Mesendoderm (in vitro differentiated cells): ENCODE data around the gene PWWP3B.
A peak's percentile ranks its signal among the peaks of the same experiment; 100 is the strongest.

Source experiments
- DNase-seq: peaks from one replicate; pipeline ENCODE4 v3.0.0; 2013
- H2AK5ac ChIP-seq: 2 replicates; pipeline ENCODE4 v1.6.1; 2013; ENCODE audit warnings: low read length, inconsistent platforms
- H2BK120ac ChIP-seq: 2 replicates; pipeline ENCODE4 v1.6.1; 2013; ENCODE audit warnings: low read depth, mild to moderate bottlenecking, low read length, moderate library complexity, mixed read lengths
- H2BK15ac ChIP-seq: replicated peaks from 2 replicates; pipeline ENCODE4 v1.6.1; 2013; ENCODE audit warnings: low read depth, mild to moderate bottlenecking, moderate library complexity
- H2BK5ac ChIP-seq: 2 replicates; pipeline ENCODE4 v1.6.1; 2013; ENCODE audit warnings: low read length, inconsistent platforms
- H3K18ac ChIP-seq: 2 replicates; pipeline ENCODE4 v1.6.1; 2013; ENCODE audit warnings: mild to moderate bottlenecking, low read length, mixed read lengths
- H3K23ac ChIP-seq: one replicate; pipeline ENCODE4 v1.6.1; 2013; ENCODE audit warnings: low read length
- H3K27ac ChIP-seq: 2 replicates; pipeline ENCODE4 v1.5.1; 2013; ENCODE audit warnings: low read depth, mild to moderate bottlenecking, inconsistent platforms, low read length, moderate library complexity
- H3K27me3 ChIP-seq: 2 replicates; pipeline ENCODE4 v1.6.1; 2013; ENCODE audit warnings: low read length, control low read depth, mild to moderate bottlenecking, inconsistent platforms; ENCODE audit not compliant: insufficient read depth, poor library complexity
- H3K36me3 ChIP-seq: 2 replicates; pipeline ENCODE4 v1.6.1; 2013; ENCODE audit warnings: low read length, inconsistent platforms; ENCODE audit not compliant: control insufficient read depth, insufficient read depth
- H3K4ac ChIP-seq: one replicate; pipeline ENCODE4 v1.6.1; 2013; ENCODE audit warnings: low read depth, mild to moderate bottlenecking, low read length, moderate library complexity
- H3K4me1 ChIP-seq: 2 replicates; pipeline ENCODE4 v1.6.1; 2013; ENCODE audit warnings: low read depth, low read length, inconsistent platforms; ENCODE audit not compliant: control insufficient read depth
- H3K4me2 ChIP-seq: 2 replicates; pipeline ENCODE4 v1.6.1; 2013; ENCODE audit warnings: low read length
- H3K4me3 ChIP-seq: 2 replicates; pipeline ENCODE4 v1.5.1; 2013; ENCODE audit warnings: mild to moderate bottlenecking, low read length
- H3K56ac ChIP-seq: one replicate; pipeline ENCODE4 v1.6.1; 2013; ENCODE audit warnings: low read length
- H3K79me1 ChIP-seq: 2 replicates; pipeline ENCODE4 v1.6.1; 2013; ENCODE audit warnings: low read length, inconsistent platforms
- H3K79me2 ChIP-seq: 2 replicates; pipeline ENCODE4 v1.6.1; 2013; ENCODE audit warnings: mild to moderate bottlenecking, low read length; ENCODE audit not compliant: control insufficient read depth, insufficient read depth
- H3K9ac ChIP-seq: 2 replicates; pipeline ENCODE4 v1.6.1; 2013; ENCODE audit warnings: low read length, inconsistent platforms
- H4K5ac ChIP-seq: one replicate; pipeline ENCODE4 v1.6.1; 2013; ENCODE audit warnings: low read length
- H4K8ac ChIP-seq: one replicate; pipeline ENCODE4 v1.6.1; 2013; ENCODE audit warnings: low read depth, mild to moderate bottlenecking, control low read depth, low read length, moderate library complexity
- WGBS: extraction: QIAGEN DNeasy Blood & Tissue Kit; methylation state at CpG from one replicate; pipeline ENCODE4 v1.1.7; 2013; ENCODE audit warnings: low lambda C conversion rate, missing lambda C conversion rate; ENCODE audit not compliant: insufficient coverage; ENCODE audit errors: extremely low coverage; 5-methylcytosine and 5-hydroxymethylcytosine counted together

PWWP3B gene

GRCh38 chrX:106201502-106202178 lies 33.5 kb downstream of the PWWP3B start:
- H3K18ac ChIP-seq, result no peak overlapping the region
- no peak overlapping the region for H3K27ac ChIP-seq
- H3K27me3 ChIP-seq, result no peaks in the 10 kb centered on the region
- no peaks in the 10 kb centered on the region for H3K4me1 ChIP-seq
- H3K4me2 ChIP-seq, result no peak overlapping the region
- H2BK5ac ChIP-seq, result no peak overlapping the region
- no peak overlapping the region for H3K9ac ChIP-seq
- H4K5ac ChIP-seq, result no peak overlapping the region
- peak; percentile 73 for DNase-seq
- H3K56ac ChIP-seq, result no peak overlapping the region
- H3K36me3 ChIP-seq, result no peaks in the 10 kb centered on the region
- no peak overlapping the region for H3K23ac ChIP-seq
- H2BK120ac ChIP-seq, result no peak overlapping the region
- no peaks in the 10 kb centered on the region for H3K79me2 ChIP-seq
- H3K4ac ChIP-seq, result no peak overlapping the region
- no peak overlapping the region for H3K4me3 ChIP-seq
- no peaks in the 10 kb centered on the region for H3K79me1 ChIP-seq
- no CpG with 5 or more reads among the region's 3 CpGs for WGBS
- H2AK5ac ChIP-seq, result no peak overlapping the region
- H2BK15ac ChIP-seq, result no peak overlapping the region
- no peak overlapping the region for H4K8ac ChIP-seq

DNA sequence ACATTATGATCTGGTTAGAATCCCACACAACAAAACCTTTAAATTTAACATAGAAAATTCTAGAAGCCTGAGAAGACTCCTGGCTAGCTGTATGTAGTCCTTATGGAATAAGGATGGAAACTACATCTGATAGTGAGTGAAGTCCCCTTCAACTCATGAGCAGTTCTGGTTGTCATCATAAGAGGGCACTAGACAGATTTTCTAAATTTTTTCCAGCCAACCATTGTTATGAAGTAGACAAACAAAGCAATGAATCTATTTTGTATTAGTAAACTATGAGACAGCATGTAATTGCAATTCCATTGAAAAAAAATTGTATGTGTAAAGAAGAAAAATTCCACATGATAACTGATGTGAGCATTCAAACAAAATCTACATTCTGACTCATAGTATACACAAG lies 35.2 kb downstream of the PWWP3B start:
- no peak overlapping the region for H3K18ac ChIP-seq
- H2AK5ac ChIP-seq, result no peak overlapping the region
- H3K79me2 ChIP-seq, result no peaks in the 10 kb centered on the region
- no peak overlapping the region for H2BK120ac ChIP-seq
- no peaks in the 10 kb centered on the region for H3K4me1 ChIP-seq
- no peak overlapping the region for H4K8ac ChIP-seq
- no peaks in the 10 kb centered on the region for H3K36me3 ChIP-seq
- no peak overlapping the region for H2BK15ac ChIP-seq
- no peaks in the 10 kb centered on the region for H3K79me1 ChIP-seq
- no peak overlapping the region for H3K23ac ChIP-seq
- no peak overlapping the region for H3K27ac ChIP-seq
- H3K4me3 ChIP-seq, result no peak overlapping the region
- H3K4me2 ChIP-seq, result no peak overlapping the region
- H3K56ac ChIP-seq, result no peak overlapping the region
- no peak overlapping the region for H4K5ac ChIP-seq
- peak; percentile 1 for DNase-seq
- H3K27me3 ChIP-seq, result no peaks in the 10 kb centered on the region
- no peak overlapping the region for H3K4ac ChIP-seq
- H2BK5ac ChIP-seq, result no peak overlapping the region
- H3K9ac ChIP-seq, result no peak overlapping the region

- no peaks in the 10 kb centered on the region for H3K36me3 ChIP-seq
- no peak overlapping the region for H2BK15ac ChIP-seq
- H3K27me3 ChIP-seq, result no peaks in the 10 kb centered on the region
- DNase-seq, result no peak
- H3K4me2 ChIP-seq, result no peak overlapping the region
- no peak overlapping the region for H3K4ac ChIP-seq
- no peak overlapping the region for H3K27ac ChIP-seq
- no peak overlapping the region for H2BK120ac ChIP-seq
- no peak overlapping the region for H3K56ac ChIP-seq
- WGBS, result no CpG with 5 or more reads among the region's 1 CpG
- no peak overlapping the region for H3K9ac ChIP-seq
- H3K4me3 ChIP-seq, result no peak overlapping the region
- no peaks in the 10 kb centered on the region for H3K79me2 ChIP-seq
- no peak overlapping the region for H3K18ac ChIP-seq
- H3K4me1 ChIP-seq, result no peaks in the 10 kb centered on the region
- H2BK5ac ChIP-seq, result no peak overlapping the region
- no peak overlapping the region for H2AK5ac ChIP-seq
- no peak overlapping the region for H3K23ac ChIP-seq
- no peak overlapping the region for H4K8ac ChIP-seq
- H3K79me1 ChIP-seq, result no peaks in the 10 kb centered on the region
- H4K5ac ChIP-seq, result no peak overlapping the region
These were observed 40.0 kb downstream of the PWWP3B start for GRCh38 chrX:106208154-106208553.
